Measurements from ENCODE around the gene KYAT1. TPM values are rescaled to one million over a fixed set of nuclear protein-coding genes. Genes with fewer than 3 reads are reported as not detected.

The KYAT1 gene
- total and polyA plus RNA-seq, 2 of the 13 experiments (the other 11 are each of a cell fraction or from before 2014, with no cell fraction given): 9.2 to 46.5 TPM

DNA sequence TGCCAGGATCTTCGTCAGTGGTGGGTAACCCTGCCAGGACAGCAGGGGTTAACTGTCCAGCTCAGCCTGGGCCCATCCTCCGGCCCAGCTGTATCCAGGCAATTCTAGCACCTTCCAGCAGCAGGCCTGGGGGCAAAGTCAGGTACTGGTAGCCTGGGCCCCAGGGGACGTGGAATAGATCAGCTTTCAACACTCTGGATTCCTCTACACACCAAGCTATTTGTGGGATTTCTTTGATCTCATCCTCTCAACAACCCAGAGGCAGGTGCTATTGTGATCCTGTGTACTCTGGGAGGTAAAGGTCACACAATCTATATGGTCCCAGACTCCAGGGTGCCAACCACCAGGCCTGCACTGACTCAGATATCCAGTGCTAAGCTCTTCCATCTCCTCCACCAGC, 43.4 kb downstream of the KYAT1 start (continued):
- no peak for TF ChIP-seq GRHL1 (CRISPR knock-in tag; conservative IDR thresholded peaks at IDR 0.05)
- TF ChIP-seq TFDP2 (CRISPR knock-in tag; IDR thresholded peaks at IDR 0.05): 0 out of 2 replicates have a peak, but pooled peaks have one; percentile 17
- TF ChIP-seq FOXP4 (CRISPR knock-in tag; IDR thresholded peaks at IDR 0.05): peak; percentile 82
- TF ChIP-seq ZBTB10 (CRISPR knock-in tag; IDR thresholded peaks at IDR 0.05; ENCODE audit: borderline replicate concordance): no peak
- TF ChIP-seq, protein P1, sequence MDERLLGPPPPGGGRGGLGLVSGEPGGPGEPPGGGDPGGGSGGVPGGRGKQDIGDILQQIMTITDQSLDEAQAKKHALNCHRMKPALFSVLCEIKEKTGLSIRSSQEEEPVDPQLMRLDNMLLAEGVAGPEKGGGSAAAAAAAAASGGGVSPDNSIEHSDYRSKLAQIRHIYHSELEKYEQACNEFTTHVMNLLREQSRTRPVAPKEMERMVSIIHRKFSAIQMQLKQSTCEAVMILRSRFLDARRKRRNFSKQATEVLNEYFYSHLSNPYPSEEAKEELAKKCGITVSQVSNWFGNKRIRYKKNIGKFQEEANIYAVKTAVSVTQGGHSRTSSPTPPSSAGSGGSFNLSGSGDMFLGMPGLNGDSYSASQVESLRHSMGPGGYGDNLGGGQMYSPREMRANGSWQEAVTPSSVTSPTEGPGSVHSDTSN (CRISPR knock-in tag; IDR thresholded peaks at IDR 0.05): no peak
- TF ChIP-seq PCBP2 (optimal IDR thresholded peaks at IDR 0.05; ENCODE audit: low read depth, low read length, poor library complexity, severe bottlenecking): no peak
- 0 out of 2 replicates have a peak, but pooled peaks have one; percentile 28 for TF ChIP-seq ZKSCAN8 (CRISPR knock-in tag; IDR thresholded peaks at IDR 0.05; ENCODE audit: borderline replicate concordance)
- TF ChIP-seq ZNF724P (CRISPR knock-in tag; IDR thresholded peaks at IDR 0.05; ENCODE audit: borderline replicate concordance): no peak
- TF ChIP-seq AKNA (CRISPR knock-in tag; IDR thresholded peaks at IDR 0.05; ENCODE audit: borderline replicate concordance): no peak
- no peak for TF ChIP-seq TMF1 (CRISPR knock-in tag; IDR thresholded peaks at IDR 0.05; ENCODE audit: low read depth)
